ENCODE data around the gene ZNF441. TPM values are rescaled to one million over a fixed set of nuclear protein-coding genes. Genes with fewer than 3 reads are reported as not detected.

ZNF441 gene
- total RNA-seq, 1 donor from 2014 or later: 6.4 TPM

DNA sequence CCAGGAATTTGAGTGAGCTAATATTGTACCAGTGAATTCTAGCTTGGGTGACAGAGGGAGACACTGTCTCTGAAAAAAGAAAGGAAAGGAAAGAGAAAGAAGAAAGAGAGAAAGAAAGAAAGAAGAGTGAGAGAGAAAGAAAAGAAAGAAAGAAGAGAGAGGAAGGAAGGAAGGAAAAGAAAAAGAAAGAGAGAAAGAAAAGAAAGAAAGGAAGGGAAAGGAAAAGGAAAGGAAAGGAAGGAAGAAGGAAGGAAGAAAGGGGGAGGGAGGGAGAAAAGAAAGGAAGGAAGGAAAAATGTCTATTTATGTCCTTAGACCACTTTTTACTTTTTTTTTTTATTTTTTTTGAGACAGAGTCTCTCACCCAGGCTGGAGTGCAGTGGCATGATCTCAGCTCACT is 26.1 kb downstream of the ZNF441 start:
- H3K27me3 Mint-ChIP-seq (ENCODE audit: unreplicated experiment): peaks cover 2% of the 10 kb centered on the region
- peaks cover 12% of the 10 kb centered on the region for H3K36me3 Mint-ChIP-seq (ENCODE audit: unreplicated experiment)
- H3K4me1 Mint-ChIP-seq (ENCODE audit: unreplicated experiment): peaks cover 7% of the 10 kb centered on the region

GRCh38 chr19:11797491-11797890 is 30.7 kb downstream of the ZNF441 start:
- peak overlapping the region; percentile 96 for H3K27ac Mint-ChIP-seq (ENCODE audit: unreplicated experiment)
- peak; percentile 90 for DNase-seq (ENCODE audit: extremely low spot score, unreplicated experiment)
- peaks cover 2% of the 10 kb centered on the region for H3K27me3 Mint-ChIP-seq (ENCODE audit: unreplicated experiment)
- TF ChIP-seq CTCF (IDR thresholded peaks at IDR 0.05): peak; percentile 73
- peaks cover 19% of the 10 kb centered on the region for H3K4me1 Mint-ChIP-seq (ENCODE audit: unreplicated experiment)
- peaks cover 3% of the 10 kb centered on the region for H3K9me3 Mint-ChIP-seq (ENCODE audit: unreplicated experiment)
- H3K4me3 Mint-ChIP-seq (ENCODE audit: unreplicated experiment): peak overlapping the region; percentile 45
- peaks cover 8% of the 10 kb centered on the region for H3K36me3 Mint-ChIP-seq (ENCODE audit: unreplicated experiment)

More for the DNA sequence above, 26.1 kb downstream of the ZNF441 start:
- H3K27ac Mint-ChIP-seq (ENCODE audit: unreplicated experiment): no peak overlapping the region
- no peak for DNase-seq (ENCODE audit: extremely low spot score, unreplicated experiment)
- no peak overlapping the region for H3K4me3 Mint-ChIP-seq (ENCODE audit: unreplicated experiment)
- no peak for TF ChIP-seq CTCF (IDR thresholded peaks at IDR 0.05)
- peaks cover 31% of the 10 kb centered on the region for H3K9me3 Mint-ChIP-seq (ENCODE audit: unreplicated experiment)

DNA sequence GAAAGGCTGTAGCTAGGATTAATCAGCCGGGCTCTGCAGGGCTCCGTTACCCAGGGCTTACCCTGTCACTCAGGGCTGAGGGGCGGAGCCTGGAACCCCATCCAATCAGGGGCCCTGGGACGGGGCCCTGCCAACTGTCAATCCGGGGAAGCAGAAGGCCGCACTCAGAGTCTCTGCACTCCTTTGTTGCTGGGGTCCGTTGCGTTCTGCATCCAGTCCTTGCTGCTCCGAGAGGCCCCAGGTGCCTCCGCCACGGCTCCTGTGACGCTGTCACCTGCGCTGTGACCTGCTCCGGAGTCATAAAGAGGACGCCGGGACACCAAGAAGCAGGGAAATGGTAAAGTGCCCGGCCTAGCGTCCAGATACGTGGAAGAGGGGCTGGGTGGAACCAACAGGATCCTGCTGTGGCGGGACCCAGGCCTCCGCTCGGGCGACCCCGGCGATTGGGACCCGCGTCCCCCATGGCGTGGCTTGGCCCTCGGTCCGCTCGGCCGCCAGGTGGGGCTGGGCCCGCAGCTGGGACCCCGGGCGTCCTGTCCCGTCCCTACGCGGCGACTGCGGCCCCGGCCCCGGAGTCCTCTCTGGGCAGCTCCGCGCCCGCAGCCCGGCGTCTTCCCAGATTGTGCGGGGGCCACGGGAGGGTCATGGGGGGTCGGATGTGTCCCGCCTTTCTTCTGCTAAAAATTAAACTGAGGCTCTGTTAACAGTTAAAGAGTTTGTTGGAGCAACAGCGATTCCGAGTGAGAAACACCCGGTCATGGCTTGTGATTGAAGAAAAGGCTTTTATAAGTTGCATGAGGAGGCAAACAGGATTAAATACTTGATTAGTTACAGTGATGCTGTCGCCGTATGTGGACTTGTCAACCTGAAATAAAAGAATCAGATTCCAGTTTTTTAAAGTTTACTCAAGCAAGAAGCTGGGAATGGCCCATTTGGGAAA is 31.9 kb downstream of the ZNF441 start, which contains the start of gene ZNF491:
ZNF491 (plus strand) TSS at position 133 of the 940 bp plus-strand sequence. CDS start 7,431 bp downstream, outside the sequence.
- Mint-ChIP-seq H3K27me3 (ENCODE audit: unreplicated experiment) (peaks cover 2% of the 10 kb centered on the region), H3K27ac (ENCODE audit: unreplicated experiment) (peak within 1 kb of the TSS; percentile 96), H3K4me1 (ENCODE audit: unreplicated experiment) (peaks cover 19% of the 10 kb centered on the region), H3K4me3 (ENCODE audit: unreplicated experiment) (peak within 1 kb of the TSS; percentile 94), H3K9me3 (ENCODE audit: unreplicated experiment) (peaks cover 9% of the 10 kb centered on the region), H3K36me3 (ENCODE audit: unreplicated experiment) (peaks cover 13% of the 10 kb centered on the region)
- peak; percentile 53 for TF ChIP-seq CTCF (IDR thresholded peaks at IDR 0.05)
- peak; percentile 96 for DNase-seq (ENCODE audit: extremely low spot score, unreplicated experiment)

DNA sequence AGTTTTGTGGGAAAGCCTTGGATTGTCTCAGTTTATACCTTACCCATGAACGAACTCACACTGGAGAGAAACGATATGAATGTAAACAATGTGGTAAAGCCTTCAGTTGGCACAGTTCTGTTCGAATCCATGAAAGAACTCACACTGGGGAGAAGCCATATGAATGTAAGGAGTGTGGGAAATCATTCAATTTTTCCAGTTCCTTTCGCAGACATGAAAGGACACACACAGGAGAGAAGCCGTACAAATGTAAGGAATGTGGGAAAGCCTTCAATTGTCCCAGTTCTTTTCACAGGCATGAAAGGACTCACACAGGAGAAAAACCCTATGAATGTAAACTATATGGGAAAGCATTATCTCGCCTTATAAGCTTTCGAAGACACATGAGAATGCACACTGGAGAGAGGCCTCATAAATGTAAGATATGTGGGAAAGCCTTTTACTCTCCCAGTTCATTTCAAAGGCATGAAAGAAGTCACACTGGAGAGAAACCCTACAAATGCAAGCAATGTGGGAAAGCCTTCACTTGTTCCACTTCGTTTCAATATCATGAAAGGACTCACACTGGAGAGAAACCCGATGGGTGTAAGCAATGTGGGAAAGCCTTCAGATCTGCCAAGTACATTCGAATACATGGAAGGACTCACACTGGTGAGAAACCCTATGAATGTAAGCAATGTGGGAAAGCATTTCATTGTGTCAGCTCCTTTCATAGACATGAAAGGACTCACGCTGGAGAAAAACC is 39.7 kb downstream of the ZNF441 start:
- Mint-ChIP-seq H3K4me1 (ENCODE audit: unreplicated experiment) (no peaks in the 10 kb centered on the region), H3K4me3 (ENCODE audit: unreplicated experiment) (no peak overlapping the region), H3K27me3 (ENCODE audit: unreplicated experiment) (no peaks in the 10 kb centered on the region), H3K36me3 (ENCODE audit: unreplicated experiment) (peaks cover 62% of the 10 kb centered on the region), H3K27ac (ENCODE audit: unreplicated experiment) (no peak overlapping the region), H3K9me3 (ENCODE audit: unreplicated experiment) (peaks cover 26% of the 10 kb centered on the region)
- no peak for DNase-seq (ENCODE audit: extremely low spot score, unreplicated experiment)
- no peak for TF ChIP-seq CTCF (IDR thresholded peaks at IDR 0.05)

- Mint-ChIP-seq H3K9me3 (ENCODE audit: unreplicated experiment) (peaks cover 26% of the 10 kb centered on the region), H3K36me3 (ENCODE audit: unreplicated experiment) (peaks cover 62% of the 10 kb centered on the region), H3K4me1 (ENCODE audit: unreplicated experiment) (no peaks in the 10 kb centered on the region), H3K27me3 (ENCODE audit: unreplicated experiment) (no peaks in the 10 kb centered on the region), H3K4me3 (ENCODE audit: unreplicated experiment) (no peak overlapping the region), H3K27ac (ENCODE audit: unreplicated experiment) (no peak overlapping the region)
- no peak for TF ChIP-seq CTCF (IDR thresholded peaks at IDR 0.05)
- DNase-seq (ENCODE audit: extremely low spot score, unreplicated experiment): no peak
Observed at GRCh38 chr19:11807099-11807380, 40.2 kb downstream of the ZNF441 start.
